EL (cell line): ENCODE results near the gene RTKN2.
"Not testable (repeated sequence)": the region's sequence is repeated elsewhere in the genome, so short reads cannot be mapped to it uniquely, and the experiment has no call there.

ENCODE experiments used
- DNase-seq: peaks from one replicate; pipeline ENCODE4 v3.0.0-alpha.2; 2016

The RTKN2 gene

GRCh38 chr10:62259456-62259855 is 9.2 kb downstream of the RTKN2 start:
- no peak for DNase-seq

GRCh38 chr10:62258926-62259325 is 9.7 kb downstream of the RTKN2 start:
- no peak for DNase-seq

GRCh38 chr10:62253704-62254103 is 14.9 kb downstream of the RTKN2 start:
- no peak for DNase-seq

GRCh38 chr10:62252051-62252450 is 16.6 kb downstream of the RTKN2 start:
- no peak for DNase-seq

GRCh38 chr10:62250594-62251198 is 17.9 kb downstream of the RTKN2 start:
- DNase-seq = peak; percentile 75

GRCh38 chr10:62249957-62250356 is 18.7 kb downstream of the RTKN2 start:
- no peak for DNase-seq

GRCh38 chr10:62248465-62248864 is 20.2 kb downstream of the RTKN2 start:
- DNase-seq = peak; percentile 27

GRCh38 chr10:62244785-62245467 is 23.7 kb downstream of the RTKN2 start:
- peak; percentile 77 for DNase-seq

GRCh38 chr10:62244088-62244487 is 24.6 kb downstream of the RTKN2 start:
- no peak for DNase-seq

- DNase-seq = no peak
Observed at GRCh38 chr10:62243647-62243997, 25.0 kb downstream of the RTKN2 start.

- peak; percentile 94 for DNase-seq
Observed at GRCh38 chr10:62242965-62243646, 25.5 kb downstream of the RTKN2 start.

GRCh38 chr10:62241521-62241920 is 27.1 kb downstream of the RTKN2 start:
- DNase-seq = not testable (repeated sequence)

- DNase-seq = no peak
Observed at GRCh38 chr10:62239994-62240393, 28.6 kb downstream of the RTKN2 start.

- DNase-seq = no peak
Observed at GRCh38 chr10:62238880-62239279, 29.8 kb downstream of the RTKN2 start.

GRCh38 chr10:62237966-62238365 is 30.7 kb downstream of the RTKN2 start:
- no peak for DNase-seq

- no peak for DNase-seq
Observed at GRCh38 chr10:62237506-62237905, 31.1 kb downstream of the RTKN2 start.

GRCh38 chr10:62234077-62234605 is 34.5 kb downstream of the RTKN2 start:
- DNase-seq = no peak

GRCh38 chr10:62233356-62234076 is 35.1 kb downstream of the RTKN2 start:
- peak; percentile 60 for DNase-seq

GRCh38 chr10:62231805-62232204 is 36.8 kb downstream of the RTKN2 start:
- no peak for DNase-seq

GRCh38 chr10:62231371-62231770 is 37.3 kb downstream of the RTKN2 start:
- DNase-seq = peak; percentile 93

- peak; percentile 54 for DNase-seq
Observed at GRCh38 chr10:62230344-62231121, 38.1 kb downstream of the RTKN2 start.

- no peak for DNase-seq
Observed at GRCh38 chr10:62225362-62225761, 43.3 kb downstream of the RTKN2 start.

GRCh38 chr10:62224606-62225005 is 44.0 kb downstream of the RTKN2 start:
- DNase-seq = peak; percentile 78
